Measurements from ENCODE around the gene RALGAPB.
"Not testable (repeated sequence)": the region's sequence is repeated elsewhere in the genome, so short reads cannot be mapped to it uniquely, and the experiment has no call there.

Gene RALGAPB

GRCh38 chr20:38585404-38586180 is 112.9 kb downstream of the RALGAPB start:
- no peak for DNase-seq (ENCODE audit: low read depth in 2 of 2)

GRCh38 chr20:38586181-38586525 is 113.5 kb downstream of the RALGAPB start:
- no peak for DNase-seq (ENCODE audit: low read depth in 2 of 2)

- DNase-seq (ENCODE audit: low read depth in 2 of 2): no peak
Observed at GRCh38 chr20:38588303-38588702, 115.7 kb downstream of the RALGAPB start.

- no peak for DNase-seq (ENCODE audit: low read depth in 2 of 2)
Observed at GRCh38 chr20:38589351-38589750, 116.7 kb downstream of the RALGAPB start.

- DNase-seq (ENCODE audit: low read depth in 2 of 2): no peak
Observed at GRCh38 chr20:38589967-38590675, 117.5 kb downstream of the RALGAPB start.

GRCh38 chr20:38590676-38591473 is 118.2 kb downstream of the RALGAPB start:
- no peak for DNase-seq (ENCODE audit: low read depth in 2 of 2)

GRCh38 chr20:38591474-38592410 is 119.1 kb downstream of the RALGAPB start:
- DNase-seq (ENCODE audit: low read depth in 2 of 2): no peak

- DNase-seq (ENCODE audit: low read depth in 2 of 2): not testable (repeated sequence)
Observed at GRCh38 chr20:38592411-38592790, 119.8 kb downstream of the RALGAPB start.

- DNase-seq (ENCODE audit: low read depth in 2 of 2): not testable (repeated sequence)
Observed at GRCh38 chr20:38594281-38594680, 121.6 kb downstream of the RALGAPB start.

- DNase-seq (ENCODE audit: low read depth in 2 of 2): not testable (repeated sequence)
Observed at GRCh38 chr20:38595886-38596285, 123.2 kb downstream of the RALGAPB start.

GRCh38 chr20:38599410-38599882 is 126.8 kb downstream of the RALGAPB start:
- DNase-seq (ENCODE audit: low read depth in 2 of 2): no peak

- no peak for DNase-seq (ENCODE audit: low read depth in 2 of 2)
Observed at GRCh38 chr20:38600057-38600456, 127.4 kb downstream of the RALGAPB start.

GRCh38 chr20:38601216-38602184 is 128.9 kb downstream of the RALGAPB start, which contains the start of gene ARHGAP40:
ARHGAP40 (plus strand) TSS chr20:38601809.
- no peak for DNase-seq (ENCODE audit: low read depth in 2 of 2)

- no peak for DNase-seq (ENCODE audit: low read depth in 2 of 2)
Observed at GRCh38 chr20:38602185-38602581, 129.5 kb downstream of the RALGAPB start.

GRCh38 chr20:38603286-38603685 is 130.6 kb downstream of the RALGAPB start:
- DNase-seq (ENCODE audit: low read depth in 2 of 2): no peak

- no peak for DNase-seq (ENCODE audit: low read depth in 2 of 2)
Observed at GRCh38 chr20:38604873-38605303, 132.2 kb downstream of the RALGAPB start.

- DNase-seq (ENCODE audit: low read depth in 2 of 2): no peak
Observed at GRCh38 chr20:38607351-38607750, 134.7 kb downstream of the RALGAPB start.

- no peak for DNase-seq (ENCODE audit: low read depth in 2 of 2)
Observed at GRCh38 chr20:38608188-38608587, 135.5 kb downstream of the RALGAPB start.

- no peak for DNase-seq (ENCODE audit: low read depth in 2 of 2)
Observed at GRCh38 chr20:38609815-38610214, 137.2 kb downstream of the RALGAPB start.

GRCh38 chr20:38610521-38610920 is 137.9 kb downstream of the RALGAPB start:
- no peak for DNase-seq (ENCODE audit: low read depth in 2 of 2)

All from fibroblast of skin of left biceps (primary cell).